AG04449 (cell line): Measurements from ENCODE around the gene DNMT1.

Experiments used
- CTCF ChIA-PET: fragments of 350-600 bp; formaldehyde crosslinking; extraction: SDS; loops from one replicate; lab custom pipeline; 2021; ENCODE audit warnings: antibody characterized with exemption; lab: Yijun Ruan, JAX
- POLR2A ChIA-PET: fragments of 400-600, 350-600 bp; formaldehyde crosslinking; extraction: SDS; loops from one replicate; lab custom pipeline; 2020; ENCODE audit warnings: antibody characterized with exemption, inconsistent platforms; lab: Yijun Ruan, JAX
- DNase-seq: peaks from one replicate; pipeline ENCODE4 v3.0.0-alpha.2; 2010; ENCODE audit warnings: low read depth, low spot score
- H3K4me3 ChIP-seq: 2 replicates; pipeline ENCODE4 v1.5.1; 2011; ENCODE audit warnings: low read depth, mild to moderate bottlenecking, control low read depth, low read length
- TF ChIP-seq, protein P1 (sequence below): IDR thresholded peaks from one replicate; pipeline ENCODE4 v1.5.1; 2011; ENCODE audit warnings: mild to moderate bottlenecking, moderate library complexity, low read length, control low read depth, inconsistent platforms; ENCODE audit not compliant: insufficient read depth; ENCODE audit errors: missing control alignments

DNMT1 gene

DNA sequence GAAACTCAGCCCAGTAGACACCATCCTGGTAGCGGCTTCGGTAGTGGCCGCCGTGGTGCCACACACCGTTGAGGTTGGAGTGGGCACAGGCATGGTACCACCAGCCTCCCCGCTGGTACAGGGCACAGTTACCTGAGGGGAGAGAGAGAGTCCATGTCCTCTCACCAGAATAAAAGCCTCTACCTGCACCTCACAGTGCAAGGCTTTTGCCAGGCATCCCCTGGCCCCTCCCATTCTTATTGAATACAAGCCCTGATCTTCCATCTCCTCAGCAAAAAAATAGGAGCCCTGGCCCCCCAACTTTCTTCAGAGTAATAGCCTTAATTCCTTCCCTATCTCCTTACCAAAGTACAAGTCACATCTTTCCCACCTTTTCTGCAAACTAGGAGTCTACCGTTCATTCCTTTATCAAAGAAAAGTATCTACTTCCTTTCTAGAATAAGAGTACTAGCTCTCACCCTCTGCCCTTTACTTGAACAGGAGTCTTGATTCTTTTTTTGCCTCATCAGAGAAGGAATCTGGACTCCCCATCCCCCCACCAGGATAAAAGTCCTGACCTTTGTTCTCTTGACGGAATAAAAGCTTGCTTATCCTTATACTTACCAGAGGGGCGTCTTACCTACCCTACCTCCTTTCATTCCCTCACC is 102.0 kb downstream of the DNMT1 start:
- TF ChIP-seq, protein P1, sequence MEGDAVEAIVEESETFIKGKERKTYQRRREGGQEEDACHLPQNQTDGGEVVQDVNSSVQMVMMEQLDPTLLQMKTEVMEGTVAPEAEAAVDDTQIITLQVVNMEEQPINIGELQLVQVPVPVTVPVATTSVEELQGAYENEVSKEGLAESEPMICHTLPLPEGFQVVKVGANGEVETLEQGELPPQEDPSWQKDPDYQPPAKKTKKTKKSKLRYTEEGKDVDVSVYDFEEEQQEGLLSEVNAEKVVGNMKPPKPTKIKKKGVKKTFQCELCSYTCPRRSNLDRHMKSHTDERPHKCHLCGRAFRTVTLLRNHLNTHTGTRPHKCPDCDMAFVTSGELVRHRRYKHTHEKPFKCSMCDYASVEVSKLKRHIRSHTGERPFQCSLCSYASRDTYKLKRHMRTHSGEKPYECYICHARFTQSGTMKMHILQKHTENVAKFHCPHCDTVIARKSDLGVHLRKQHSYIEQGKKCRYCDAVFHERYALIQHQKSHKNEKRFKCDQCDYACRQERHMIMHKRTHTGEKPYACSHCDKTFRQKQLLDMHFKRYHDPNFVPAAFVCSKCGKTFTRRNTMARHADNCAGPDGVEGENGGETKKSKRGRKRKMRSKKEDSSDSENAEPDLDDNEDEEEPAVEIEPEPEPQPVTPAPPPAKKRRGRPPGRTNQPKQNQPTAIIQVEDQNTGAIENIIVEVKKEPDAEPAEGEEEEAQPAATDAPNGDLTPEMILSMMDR, result no peak
- no peak overlapping the region for H3K4me3 ChIP-seq
- DNase-seq, result no peak
- POLR2A ChIA-PET, result no interaction called here
- CTCF ChIA-PET, result no interaction called here

DNA sequence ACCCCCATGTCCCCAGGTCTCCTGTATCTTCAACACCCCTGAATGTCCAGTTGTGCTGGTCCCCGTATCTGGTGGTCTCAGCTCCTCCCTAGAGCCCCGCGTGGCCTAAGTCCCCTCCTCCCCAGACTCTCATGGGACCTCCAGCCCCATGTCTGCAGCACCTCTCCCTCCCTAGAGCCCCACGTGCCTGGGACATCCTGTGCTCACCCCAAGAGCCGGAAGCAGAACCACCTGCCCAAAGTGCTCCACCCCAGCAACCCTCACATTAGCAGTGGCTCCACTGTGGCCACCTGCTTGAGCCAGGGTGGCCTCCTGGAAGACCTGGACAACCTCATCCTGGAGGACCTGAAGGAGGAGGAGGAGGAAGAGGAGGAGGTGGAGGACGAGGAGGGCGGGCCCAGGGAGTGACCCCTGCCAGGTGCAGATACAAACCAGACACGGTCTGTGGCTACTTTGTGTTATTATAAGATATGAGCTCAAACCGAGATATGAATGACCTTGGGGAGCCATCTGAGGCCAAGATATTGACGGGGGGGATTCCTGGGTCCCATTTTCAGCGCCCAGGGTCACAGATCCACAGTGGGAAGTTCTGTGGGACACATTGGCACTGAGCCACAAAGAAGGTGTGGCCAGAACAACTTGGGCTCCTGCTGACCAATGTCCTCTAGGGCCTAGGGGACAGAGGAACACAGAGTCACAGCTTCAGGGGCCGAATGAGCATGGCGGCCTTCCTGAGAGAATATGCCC is 102.7 kb downstream of the DNMT1 start:
- TF ChIP-seq, protein P1, result no peak
- no peak for DNase-seq
- ChIA-PET POLR2A (interaction anchor here (1.0 kb wide), 1 partner anchor 14 kb away, joined by 3 read pairs; the partner anchor contains the start of gene PPAN), CTCF (no interaction called here)
- no peak overlapping the region for H3K4me3 ChIP-seq

DNA sequence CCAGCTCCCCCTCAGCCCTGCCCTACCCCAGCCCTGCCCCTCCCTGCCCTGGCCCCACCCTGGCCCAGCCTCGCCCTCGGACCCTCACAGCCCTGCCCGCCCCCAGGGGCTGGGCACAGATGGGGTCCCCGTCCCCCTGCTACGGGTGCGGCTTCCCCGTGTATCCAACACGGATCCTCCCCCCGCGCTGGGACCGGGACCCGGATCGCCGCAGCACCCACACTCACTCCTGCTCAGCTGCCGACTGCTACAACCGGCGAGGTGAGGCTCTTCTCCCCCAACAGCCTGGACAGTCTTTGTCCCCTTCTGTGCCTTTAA is 103.4 kb downstream of the DNMT1 start:
- POLR2A ChIA-PET, result interaction anchor here (1.0 kb wide), 1 partner anchor 15 kb away, joined by 3 read pairs; the partner anchor contains the start of gene PPAN
- DNase-seq, result no peak
- CTCF ChIA-PET, result interaction anchor here (1.2 kb wide), 1 partner anchor 161 kb away, joined by 3 read pairs; no protein-coding TSS in a partner anchor
- TF ChIP-seq, protein P1, result no peak
- H3K4me3 ChIP-seq, result no peak overlapping the region

DNA sequence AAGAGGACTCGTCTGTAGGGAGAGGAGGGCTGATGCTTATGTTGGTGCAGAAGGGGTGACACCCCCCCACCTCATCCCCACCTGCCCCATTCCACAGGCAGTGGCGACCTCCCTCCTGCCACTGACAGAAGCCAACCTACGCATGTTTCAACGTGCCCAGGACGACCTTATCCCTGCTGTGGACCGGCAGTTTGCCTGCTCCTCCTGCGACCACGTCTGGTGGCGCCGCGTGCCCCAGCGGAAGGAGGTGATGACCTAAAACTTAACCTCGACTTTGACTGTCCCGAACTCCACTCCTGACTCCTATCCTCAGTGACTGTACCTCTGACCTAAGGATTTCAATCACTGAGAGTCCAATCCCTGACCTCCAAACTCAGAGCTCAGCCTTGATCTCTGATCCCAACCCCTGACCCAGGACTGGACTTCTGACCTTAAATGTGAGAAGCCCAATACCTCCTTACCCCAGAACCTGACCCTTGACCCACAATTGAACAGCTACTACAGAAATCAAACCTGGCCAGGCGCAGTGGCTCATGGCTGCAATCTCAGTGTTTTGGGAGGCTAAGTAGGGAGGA is 104.9 kb downstream of the DNMT1 start:
- ChIA-PET CTCF (interaction anchor here (1.2 kb wide), 1 partner anchor 159 kb away, joined by 3 read pairs; no protein-coding TSS in a partner anchor), POLR2A (no interaction called here)
- TF ChIP-seq, protein P1, result no peak
- no peak for DNase-seq
- H3K4me3 ChIP-seq, result no peak overlapping the region

DNA sequence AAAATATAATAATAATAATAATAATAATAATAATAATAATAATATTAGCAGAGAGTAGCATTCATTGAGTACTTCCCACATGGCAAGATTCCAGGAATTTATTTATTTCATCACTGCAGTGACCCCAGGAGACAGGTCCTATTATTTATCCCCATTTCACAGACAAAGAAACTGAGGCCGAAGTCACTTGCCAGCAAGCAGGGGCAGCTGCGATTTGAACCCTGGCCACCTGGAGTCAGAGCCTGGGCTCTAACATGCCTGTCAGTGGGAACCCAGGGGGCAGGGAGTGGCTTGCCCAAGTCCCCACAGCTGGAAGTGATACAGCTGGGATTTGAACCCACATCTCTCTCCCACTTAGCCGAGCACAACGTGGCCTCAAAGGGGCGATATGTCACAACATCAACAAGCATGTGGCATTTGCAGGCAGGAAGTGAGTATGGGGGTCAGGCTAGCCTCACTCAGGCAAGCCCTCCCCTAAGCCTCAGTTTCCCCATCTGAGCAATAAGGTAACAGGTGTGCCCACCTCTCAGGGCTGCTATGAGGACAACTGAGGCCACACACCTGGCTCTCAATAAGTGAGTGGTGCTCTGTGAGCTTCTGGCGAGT is 105.7 kb downstream of the DNMT1 start:
- POLR2A ChIA-PET, result no interaction called here
- CTCF ChIA-PET, result interaction anchor here (1.4 kb wide), 1 partner anchor 30 kb away, joined by 3 read pairs; no protein-coding TSS in a partner anchor

More for the DNA sequence above, 105.7 kb downstream of the DNMT1 start:
- no peak for DNase-seq
- TF ChIP-seq, protein P1, result no peak
- no peak overlapping the region for H3K4me3 ChIP-seq
